GM10248 (cell line): ENCODE data around the gene SNAPIN.
"Not testable (repeated sequence)": the region's sequence is repeated elsewhere in the genome, so short reads cannot be mapped to it uniquely, and the experiment has no call there.

Experiments used
- CTCF ChIA-PET: fragments of 300-600 bp; sonication (Branson Sonifier 250); formaldehyde crosslinking; extraction: SDS; loops from one replicate; lab custom pipeline; 2021; ENCODE audit warnings: antibody characterized with exemption; lab: Yijun Ruan, JAX
- POLR2A ChIA-PET: fragments of 350-650 bp; sonication (Branson Sonifier 250); formaldehyde crosslinking; extraction: SDS; loops from one replicate; lab custom pipeline; 2020; ENCODE audit warnings: antibody characterized with exemption; lab: Yijun Ruan, JAX
- DNase-seq: peaks from one replicate; pipeline ENCODE4 v3.0.0; 2012; ENCODE audit errors: extremely low spot score
- CTCF ChIP-seq: IDR thresholded peaks from 2 replicates; pipeline ENCODE4 v1.5.1; 2012; ENCODE audit warnings: mild to moderate bottlenecking, low read depth; ENCODE audit errors: extremely low read depth, missing control alignments, control extremely low read depth

SNAPIN gene

DNA sequence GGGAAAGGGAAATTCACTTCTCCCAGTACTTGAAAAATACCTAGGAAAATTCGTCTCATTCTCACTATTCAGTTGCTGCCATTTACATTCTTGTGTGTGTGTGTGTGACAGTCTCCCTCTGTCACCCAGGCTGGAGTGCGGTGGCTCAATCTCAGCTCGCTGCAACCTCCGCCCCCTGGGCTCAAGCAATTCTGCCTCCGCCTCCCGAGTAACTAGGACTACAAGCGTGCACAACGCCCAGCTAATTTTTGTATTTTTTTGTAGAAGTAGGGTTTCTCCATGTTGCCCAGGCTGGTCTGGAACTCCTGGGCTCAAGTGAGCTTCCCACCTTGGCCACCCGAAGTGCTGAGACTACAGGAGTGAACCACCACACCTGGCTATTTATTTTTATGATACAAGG lies 1.2 kb downstream of the SNAPIN start:
- ChIA-PET POLR2A (interaction anchor here (1.9 kb wide), 1 partner anchor 11 kb away, joined by 7 read pairs; the partner anchor contains the start of gene ILF2), CTCF (interaction anchor here (1.1 to 1.3 kb wide), 4 partner anchors 12 to 88 kb away, joined by 3 to 4 read pairs (median 3); no protein-coding TSS in a partner anchor)
- TF ChIP-seq CTCF: no peak
- DNase-seq: no peak

GRCh38 chr1:153661111-153661708 lies 2.7 kb downstream of the SNAPIN start:
- CTCF ChIA-PET: no interaction called here
- no peak for DNase-seq
- TF ChIP-seq CTCF: no peak
- POLR2A ChIA-PET: interaction anchor here (0.7 kb wide), 2 partner anchors 27 to 325 kb away, joined by 3 to 4 read pairs; partner anchors contain the start of genes CHTOP and RAB13

- POLR2A ChIA-PET: interaction anchor here (0.9 kb wide), 1 partner anchor 10 kb away, joined by 3 read pairs; no protein-coding TSS in a partner anchor
- TF ChIP-seq CTCF: no peak
- CTCF ChIA-PET: interaction anchor here (1.0 kb wide), 1 partner anchor 10 kb away, joined by 3 read pairs; no protein-coding TSS in a partner anchor
- no peak for DNase-seq
These were observed 3.8 kb downstream of the SNAPIN start for GRCh38 chr1:153662269-153662668.

DNA sequence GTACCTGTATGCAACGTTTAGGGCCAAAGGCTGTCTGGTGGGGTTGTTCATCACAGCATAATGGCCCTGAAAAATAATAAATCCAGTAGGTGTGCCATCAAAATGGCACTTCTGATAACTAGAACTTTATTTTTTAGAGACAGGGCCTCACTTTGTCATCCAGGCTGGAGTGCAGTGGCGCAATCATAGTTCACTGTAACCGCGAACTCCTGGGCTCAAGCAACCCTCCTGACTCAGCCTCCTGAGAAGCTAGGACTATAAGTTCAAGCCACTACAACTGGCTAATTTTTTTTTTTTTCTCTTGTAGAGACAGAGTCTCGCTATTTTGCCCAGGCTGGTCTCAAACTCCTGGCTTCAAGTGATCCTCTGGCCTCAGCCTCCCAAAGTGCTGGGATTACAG lies 4.7 kb downstream of the SNAPIN start:
- CTCF ChIA-PET: no interaction called here

GRCh38 chr1:153667439-153667838 lies 8.9 kb downstream of the SNAPIN start:
- DNase-seq: no peak
- CTCF ChIA-PET: interaction anchor here (1.1 to 1.7 kb wide), 5 partner anchors 9 to 95 kb away, joined by 3 read pairs; partner anchors contain the start of genes CHTOP, S100A13 and SNAPIN

More for the DNA sequence above, 4.7 kb downstream of the SNAPIN start:
- POLR2A ChIA-PET: no interaction called here
- TF ChIP-seq CTCF: no peak
- no peak for DNase-seq

GRCh38 chr1:153668672-153669071 lies 10.2 kb downstream of the SNAPIN start:
- CTCF ChIA-PET: interaction anchor here (1.2 kb wide), 1 partner anchor 16 kb away, joined by 3 read pairs; no protein-coding TSS in a partner anchor
- DNase-seq, POLR2A ChIA-PET: not testable (repeated sequence)

More at GRCh38 chr1:153667439-153667838, 8.9 kb downstream of the SNAPIN start:
- no peak for TF ChIP-seq CTCF
- POLR2A ChIA-PET: no interaction called here

DNA sequence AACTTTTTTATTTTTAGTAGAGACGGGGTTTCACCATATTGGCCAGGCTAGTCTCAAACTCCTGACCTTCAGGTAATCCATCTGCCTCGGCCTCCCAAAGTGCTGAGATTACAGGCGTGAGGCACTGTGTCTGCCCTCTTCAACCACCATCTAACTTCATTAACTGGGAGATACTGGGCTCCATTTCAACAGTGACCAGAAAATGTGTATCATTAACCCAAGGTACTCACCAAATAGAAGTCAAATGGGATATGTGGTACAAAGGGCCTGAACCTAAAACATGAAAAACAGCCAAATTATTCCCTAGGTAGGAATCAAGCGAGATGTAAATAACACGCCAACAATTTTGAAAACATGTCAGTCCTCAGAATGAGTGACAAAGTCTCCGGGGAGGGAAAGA lies 11.1 kb downstream of the SNAPIN start:
- TF ChIP-seq CTCF: no peak
- CTCF ChIA-PET: no interaction called here
- no peak for DNase-seq
- POLR2A ChIA-PET: no interaction called here
